GM04503 (cell line): ENCODE measurements around the gene CAP1.
"Not testable (repeated sequence)": the region's sequence is repeated elsewhere in the genome, so short reads cannot be mapped to it uniquely, and the experiment has no call there.

Source experiments
- DNase-seq: peaks from one replicate; pipeline ENCODE4 v3.0.0-alpha.2; 2012; ENCODE audit warnings: low read depth

Gene CAP1

DNA sequence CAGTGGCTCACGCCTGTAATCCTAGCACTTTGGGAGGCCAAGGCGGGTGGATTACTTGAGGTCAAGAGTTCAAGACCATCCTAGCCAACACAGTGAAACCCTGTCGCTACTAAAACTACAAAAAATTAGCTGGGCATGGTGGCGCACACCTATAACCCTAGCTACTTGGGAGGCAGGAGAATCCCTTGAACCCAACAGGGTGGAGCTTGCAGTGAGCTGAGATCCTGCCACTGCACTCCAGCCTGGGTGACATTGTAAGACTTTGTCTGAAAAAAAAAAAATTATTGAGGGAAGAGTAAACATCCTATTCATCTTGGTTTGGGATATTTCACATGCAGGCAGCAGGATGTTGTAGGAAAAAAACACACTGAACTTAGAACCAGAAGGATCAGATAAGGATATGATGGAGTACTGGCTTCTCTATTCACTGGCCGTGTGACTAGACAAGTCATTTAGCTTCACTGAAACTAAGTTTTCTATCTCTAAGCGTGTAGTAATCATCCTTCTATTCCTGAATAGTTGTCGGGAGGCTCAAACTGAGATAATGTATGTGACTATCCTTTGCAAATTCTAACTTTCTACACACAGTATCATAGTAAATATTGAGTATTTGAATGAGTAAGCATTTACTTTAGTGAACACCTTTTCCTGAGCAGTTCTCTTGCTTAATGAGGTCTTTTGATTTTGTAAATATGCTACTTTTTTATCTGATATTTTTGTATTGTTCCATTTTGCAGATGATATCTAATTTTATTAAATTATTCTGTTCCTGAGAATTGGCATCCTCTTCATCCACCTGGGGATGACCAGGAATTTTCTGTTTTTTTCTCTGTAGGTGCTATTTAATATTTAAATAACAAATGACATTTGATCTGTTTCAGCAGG is 18.2 kb downstream of the CAP1 start:
- no peak for DNase-seq

DNA sequence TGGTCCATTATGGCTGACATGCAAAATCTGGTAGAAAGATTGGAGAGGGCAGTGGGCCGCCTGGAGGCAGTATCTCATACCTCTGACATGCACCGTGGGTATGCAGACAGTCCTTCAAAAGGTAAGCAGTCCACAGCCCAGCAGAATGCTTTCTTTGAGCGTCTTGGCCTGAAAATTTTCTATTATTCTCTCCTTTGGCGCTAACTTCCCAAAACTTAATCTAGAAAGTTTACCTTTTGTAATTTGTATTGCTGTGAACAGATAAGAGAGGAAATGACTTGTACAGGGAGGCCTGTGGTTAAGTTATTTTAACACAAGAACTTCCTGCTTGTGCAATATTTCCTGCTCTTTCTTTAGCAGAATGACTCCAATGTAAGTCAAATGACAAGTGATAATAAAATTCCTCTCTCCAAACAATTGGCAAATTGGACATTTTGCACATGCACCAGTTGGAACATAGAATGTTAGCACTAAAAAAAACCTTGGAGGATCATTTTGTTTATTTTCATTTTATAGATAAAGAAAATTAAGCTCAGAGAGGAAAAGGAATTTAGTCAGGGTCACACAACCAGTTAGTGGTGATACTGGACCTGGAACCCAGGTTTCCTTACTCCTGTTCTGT is 18.9 kb downstream of the CAP1 start:
- DNase-seq, result no peak

DNA sequence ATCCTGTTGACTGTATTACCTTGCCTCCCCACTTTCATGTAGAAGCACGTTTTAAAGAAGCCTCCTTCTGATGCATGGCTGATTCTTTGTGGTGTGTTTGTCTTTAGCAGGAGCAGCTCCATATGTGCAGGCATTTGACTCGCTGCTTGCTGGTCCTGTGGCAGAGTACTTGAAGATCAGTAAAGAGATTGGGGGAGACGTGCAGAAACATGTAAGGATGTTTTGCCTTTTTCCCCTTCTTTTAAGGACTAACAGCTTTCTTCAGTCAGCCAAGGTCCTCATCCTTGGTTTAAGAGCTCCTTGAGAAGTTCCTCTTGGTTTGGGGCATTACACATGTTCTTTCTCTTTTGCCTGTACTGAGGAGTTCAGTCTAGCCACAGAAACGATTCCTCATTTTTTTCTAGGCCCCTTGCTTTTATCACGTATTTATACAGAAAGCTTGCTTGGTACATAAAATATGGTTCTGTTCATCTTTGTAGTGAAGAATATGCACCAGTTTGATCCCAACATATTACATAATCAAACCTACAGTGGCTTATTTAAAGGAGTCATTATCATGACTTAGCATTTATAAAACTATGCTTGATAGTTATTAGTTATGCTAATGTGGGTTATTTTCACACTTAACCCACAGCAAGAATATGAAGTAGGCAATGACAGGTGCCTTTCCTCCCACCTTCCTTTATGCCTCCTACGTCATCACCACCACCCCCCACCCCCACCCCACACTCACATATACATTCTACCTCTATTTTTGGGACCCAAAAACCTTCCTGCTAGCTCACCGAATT is 19.6 kb downstream of the CAP1 start:
- DNase-seq, result no peak

DNA sequence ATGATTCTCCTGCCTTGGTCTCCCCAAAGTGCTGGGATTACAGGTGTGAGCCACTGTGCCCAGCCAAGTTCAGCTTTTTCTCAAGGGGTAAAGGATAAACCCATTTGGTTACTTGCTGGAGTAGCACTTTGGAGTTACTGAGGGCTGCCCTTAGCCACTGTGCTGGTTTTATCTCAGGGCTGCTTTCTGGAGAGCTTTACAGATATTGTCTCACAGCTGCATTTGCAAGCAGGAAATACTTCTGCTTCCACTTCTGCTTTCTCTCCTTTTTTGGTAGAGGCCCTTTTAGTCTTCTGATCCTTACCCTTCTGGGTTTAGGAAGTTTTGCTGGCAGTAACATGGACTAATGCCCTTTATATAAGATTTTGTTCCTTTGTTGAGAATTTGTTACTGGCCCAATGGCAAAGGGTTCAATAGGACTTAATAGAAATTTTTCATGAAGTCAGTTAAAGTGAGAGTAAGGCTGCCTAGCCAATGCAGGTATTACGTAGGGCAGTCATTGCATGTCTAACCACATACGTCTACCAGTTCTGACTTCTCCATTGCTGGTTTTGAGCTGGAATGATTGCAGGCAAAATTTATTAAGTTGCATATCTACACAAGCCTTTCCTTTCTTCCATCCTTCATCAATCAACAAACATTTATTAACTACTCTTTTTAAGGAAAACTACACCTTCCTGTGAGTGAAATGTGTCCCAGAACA is 24.4 kb downstream of the CAP1 start:
- no peak for DNase-seq

DNA sequence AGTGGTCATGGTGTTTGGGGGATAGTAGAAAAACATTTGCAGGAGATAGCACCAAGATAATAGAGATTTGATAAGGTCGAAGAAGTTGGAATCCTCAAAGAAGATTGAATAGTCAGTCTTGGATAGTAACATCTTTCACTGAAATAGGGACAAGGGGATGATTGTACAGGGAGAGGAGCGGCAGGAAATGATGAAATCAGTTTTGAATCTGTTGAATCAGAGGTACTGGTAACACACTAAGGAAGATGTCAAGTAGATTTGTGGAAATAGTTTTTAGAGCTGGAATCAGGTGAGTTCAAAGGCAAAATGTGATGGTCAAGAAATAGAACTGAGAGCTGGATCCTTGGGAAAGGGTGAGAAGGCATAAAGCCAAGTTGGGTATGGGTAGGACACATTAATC is 26.5 kb downstream of the CAP1 start:
- DNase-seq, result no peak

DNA sequence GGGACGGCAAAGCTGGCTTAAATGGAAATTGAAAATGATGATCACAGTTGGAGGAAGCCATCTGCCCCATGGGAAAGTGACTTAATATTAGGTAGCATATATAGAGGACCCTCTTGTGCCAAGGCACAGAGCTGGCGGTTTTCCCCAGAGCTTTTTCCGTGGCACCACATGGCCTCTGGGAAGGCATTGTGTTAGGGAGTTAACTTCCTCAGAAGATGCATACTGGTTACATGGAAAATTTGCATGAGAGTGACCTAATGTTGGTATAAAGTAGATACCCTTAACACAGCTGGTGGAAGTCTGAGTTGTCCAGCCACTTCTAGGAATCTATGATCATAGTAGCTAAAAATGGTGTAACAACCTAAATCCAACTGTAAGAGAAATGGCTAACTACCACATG is 27.3 kb downstream of the CAP1 start:
- no peak for DNase-seq

DNA sequence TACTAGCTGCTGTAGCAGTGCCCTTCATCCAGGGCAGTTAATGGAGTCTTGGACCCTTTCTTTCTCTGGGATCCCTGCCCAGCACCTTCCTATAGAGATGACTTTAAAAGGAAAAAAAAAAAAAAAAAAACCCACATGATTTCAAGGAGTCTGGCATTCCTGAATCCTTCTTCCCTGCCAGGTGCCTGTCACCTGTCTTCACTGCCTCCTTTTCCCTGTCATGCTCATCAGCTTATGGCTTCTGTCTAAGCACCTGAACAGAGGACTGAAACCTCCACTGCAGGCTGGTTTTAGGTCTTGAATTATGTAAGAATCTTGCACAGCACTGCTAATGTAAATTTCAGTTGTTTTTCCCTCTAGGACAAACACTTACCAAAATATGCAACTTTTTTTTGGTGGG is 31.6 kb downstream of the CAP1 start:
- DNase-seq, result no peak

DNA sequence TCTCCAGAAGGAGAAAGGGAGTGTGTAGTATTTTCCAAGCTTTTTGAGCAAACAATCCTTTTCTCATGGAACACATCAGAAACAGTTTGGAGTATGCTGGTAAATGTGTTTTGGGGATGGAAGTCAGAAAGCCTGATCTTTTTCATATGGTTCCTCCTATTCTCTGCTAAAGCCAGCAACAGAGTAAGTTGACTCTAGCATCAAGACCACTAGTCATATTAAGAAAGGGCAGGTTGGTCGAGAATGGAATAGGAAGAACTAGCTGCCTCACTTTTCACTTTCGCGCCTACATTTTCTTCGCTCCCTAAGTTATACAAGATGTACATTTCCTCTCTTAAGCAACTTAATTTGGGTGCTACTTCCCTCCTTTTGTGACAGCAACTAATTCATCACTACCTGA is 32.5 kb downstream of the CAP1 start:
- no peak for DNase-seq

DNA sequence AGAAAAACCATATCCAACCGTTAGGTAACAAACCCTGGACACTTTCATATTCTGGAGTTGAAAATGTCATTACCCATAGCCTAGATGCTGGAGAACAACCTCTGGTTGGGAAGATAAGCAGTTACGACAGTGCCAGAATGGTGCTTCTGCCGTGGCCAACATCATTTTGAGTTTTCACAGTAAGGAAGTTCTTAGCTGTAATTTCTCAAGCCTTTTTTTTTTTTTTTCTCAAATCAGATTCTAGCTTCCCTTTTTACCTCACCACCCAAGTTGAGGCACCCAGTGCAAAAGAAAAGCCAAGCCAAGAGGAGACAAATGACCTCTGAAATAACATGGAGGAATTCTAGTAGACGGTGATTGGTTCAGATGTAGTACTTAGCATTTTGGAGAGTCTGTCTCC is 34.7 kb downstream of the CAP1 start:
- DNase-seq, result no peak

DNA sequence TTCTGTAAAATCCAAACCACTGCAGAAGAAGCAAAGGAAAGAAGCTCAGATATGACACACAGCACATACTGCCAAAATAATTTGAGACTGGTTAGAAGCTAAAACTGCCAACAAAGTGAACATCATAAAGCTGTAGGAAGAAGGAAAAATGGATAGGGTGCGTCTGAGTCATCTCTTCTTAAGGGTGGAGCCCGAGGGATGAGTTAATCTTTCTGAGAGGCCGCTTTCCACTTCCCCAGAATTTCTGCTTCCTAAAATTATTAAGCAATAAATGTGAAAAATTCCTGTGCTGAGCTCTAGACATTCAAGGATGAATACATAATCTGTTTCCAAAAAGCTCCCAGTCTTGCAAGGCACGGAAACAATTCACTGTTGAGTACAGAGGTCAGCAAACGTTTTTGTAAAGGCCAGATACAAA is 36.4 kb downstream of the CAP1 start:
- DNase-seq, result peak; percentile 78

DNA sequence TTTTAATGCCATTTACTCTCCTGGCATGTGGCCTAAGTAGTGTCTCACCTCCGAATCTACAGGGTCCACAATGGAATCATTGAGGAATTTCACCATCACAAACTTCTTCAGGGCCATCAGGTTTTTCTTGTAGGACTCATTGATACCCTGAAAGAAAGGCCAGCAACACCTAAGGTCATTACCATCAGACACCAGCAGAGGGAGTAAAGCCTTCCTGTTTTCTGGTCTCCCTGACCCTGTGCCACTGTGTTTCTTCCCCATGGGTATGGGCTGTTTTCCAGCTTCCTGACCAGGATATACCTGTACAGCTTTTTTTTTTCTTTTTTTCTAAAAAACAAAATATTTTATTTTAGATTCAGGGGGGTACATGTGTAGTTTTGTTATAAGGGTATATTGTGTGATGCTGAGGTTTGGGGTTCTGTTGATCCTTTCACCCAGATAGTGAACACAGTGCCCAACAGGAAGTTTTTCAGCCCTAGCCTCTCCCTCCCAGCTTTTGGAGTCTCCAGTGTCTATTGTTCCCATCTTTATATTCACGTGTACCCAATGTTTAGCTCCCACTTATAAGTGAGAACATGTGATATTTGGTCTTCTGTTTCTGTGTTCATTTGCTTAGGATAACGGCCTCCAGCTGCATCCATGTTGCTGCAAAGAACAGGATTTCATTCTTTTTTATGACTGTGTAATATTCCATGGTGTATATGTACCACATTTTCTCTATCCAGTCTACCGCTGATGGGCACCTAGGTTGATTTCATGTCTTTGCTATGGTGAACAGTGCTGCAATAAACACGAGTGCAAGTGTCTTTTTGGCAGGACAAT is 38.2 kb downstream of the CAP1 start:
- no peak for DNase-seq

DNA sequence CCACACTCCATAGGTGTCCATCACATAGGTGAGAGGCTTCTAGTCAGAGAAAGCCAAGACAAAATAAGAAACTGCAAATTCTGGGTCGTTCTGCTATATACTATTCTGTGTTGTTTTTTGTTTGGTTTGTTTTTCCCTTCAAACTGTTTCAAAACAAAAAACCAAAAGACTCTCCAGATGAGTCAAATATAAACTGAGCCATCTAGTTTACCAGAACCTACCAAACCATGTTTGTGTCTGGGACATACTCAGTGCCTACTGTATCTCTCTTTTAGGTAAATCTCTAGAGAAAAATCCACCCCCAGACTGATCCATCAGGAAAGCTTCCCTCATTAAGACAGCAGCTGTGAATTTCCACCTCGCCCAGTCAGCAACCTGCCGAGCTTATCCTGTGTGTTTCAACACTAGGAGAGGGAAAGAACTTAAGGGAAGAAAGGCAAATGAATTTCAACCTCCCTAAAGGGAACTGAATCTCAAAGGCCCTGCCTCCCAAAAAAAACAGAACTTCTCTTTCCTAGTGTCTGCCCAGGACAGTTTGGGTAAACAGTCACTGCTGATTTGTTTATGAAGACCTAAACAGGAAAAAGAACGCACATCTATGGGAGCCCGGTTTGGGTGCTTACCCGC is 39.4 kb downstream of the CAP1 start:
- no peak for DNase-seq

DNA sequence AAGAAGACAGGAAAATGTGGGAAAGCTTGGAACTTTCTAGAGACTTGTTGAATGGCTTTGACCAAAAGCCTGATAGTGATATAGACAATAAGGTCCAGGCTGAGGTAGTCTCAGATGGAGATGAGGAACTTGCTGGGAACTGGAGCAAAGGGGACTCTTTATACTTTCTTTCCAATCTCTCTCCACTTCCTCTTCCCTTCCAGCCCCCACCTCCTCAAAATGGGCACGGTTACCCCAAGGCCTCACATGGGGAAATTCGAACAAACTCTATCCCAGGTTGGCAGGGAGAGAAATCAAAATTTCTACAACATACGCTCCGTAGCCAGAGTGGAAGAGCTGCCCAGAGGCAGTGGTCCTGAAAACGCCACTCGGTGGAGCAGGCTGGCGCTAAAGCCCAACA is 41.3 kb downstream of the CAP1 start:
- no peak for DNase-seq

DNA sequence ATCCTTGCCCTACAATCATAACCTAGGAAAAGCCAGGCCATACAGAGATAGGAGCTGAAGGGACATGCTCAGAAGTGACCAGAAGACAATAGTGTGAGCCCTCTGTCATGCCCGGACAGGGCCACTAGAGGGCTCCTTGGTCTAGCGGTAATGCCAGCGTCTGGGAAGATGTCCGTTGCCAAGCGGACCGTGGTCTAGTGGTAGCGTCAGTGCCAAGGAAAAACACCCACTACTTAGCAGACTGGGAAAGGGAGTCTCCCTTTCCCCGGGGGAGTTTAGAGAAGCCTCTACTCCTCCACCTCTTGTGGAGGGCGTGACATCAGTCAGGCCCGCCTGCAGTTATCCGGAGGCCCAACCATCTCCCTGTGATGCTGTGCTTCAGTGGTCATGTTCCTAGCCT is 44.2 kb downstream of the CAP1 start:
- DNase-seq, result not testable (repeated sequence)

DNA sequence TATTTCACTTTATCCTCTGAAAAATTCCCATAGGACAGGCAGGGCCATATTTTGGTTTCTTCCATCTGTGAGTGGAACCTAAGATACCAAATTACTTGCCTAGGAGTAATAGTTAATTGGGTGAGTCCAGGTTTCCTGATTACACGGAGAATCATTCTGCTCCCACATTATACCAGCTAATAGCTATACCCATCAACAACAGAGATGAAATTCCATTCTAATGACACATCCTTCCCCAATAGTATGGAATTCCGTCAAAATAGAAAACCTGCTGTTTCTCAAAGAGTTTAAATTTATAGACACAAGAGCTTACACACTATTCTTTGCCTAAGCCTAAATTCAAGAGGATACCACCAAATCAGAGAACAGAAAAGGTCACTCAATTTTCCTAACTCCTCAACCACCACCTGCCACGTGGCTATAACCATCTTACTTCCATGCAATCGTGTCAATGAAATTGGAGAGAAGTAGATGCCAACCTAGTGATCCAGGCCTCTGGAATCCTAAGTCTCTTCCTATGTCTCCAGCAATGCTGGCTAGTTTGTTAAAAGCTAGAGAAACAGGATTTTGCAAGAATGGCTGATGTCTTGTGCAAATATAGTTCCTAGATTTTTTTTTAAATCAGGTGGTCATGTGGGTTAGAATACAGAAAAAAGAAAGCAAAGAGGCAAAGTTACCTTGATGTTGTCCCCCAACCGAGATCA is 50.3 kb downstream of the CAP1 start:
- DNase-seq, result no peak

DNA sequence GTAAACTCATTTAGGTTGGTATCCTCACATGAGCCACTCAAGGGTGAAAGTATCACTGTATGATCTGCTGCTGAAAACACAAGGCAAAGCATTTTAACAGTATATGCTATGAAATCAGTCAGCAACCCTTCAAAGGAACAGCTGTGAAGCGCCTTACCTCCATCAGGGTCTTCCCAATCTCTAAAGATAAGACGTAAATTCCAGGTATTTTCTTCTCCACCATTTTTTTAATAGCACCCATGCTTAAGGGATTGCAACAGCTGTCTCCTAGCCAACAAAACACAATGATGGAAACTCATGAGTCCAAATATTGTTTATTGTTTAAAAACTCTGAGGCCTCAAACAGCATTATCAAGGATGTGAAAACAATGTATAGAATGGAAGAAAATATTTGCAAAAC is 51.7 kb downstream of the CAP1 start:
- DNase-seq, result no peak

DNA sequence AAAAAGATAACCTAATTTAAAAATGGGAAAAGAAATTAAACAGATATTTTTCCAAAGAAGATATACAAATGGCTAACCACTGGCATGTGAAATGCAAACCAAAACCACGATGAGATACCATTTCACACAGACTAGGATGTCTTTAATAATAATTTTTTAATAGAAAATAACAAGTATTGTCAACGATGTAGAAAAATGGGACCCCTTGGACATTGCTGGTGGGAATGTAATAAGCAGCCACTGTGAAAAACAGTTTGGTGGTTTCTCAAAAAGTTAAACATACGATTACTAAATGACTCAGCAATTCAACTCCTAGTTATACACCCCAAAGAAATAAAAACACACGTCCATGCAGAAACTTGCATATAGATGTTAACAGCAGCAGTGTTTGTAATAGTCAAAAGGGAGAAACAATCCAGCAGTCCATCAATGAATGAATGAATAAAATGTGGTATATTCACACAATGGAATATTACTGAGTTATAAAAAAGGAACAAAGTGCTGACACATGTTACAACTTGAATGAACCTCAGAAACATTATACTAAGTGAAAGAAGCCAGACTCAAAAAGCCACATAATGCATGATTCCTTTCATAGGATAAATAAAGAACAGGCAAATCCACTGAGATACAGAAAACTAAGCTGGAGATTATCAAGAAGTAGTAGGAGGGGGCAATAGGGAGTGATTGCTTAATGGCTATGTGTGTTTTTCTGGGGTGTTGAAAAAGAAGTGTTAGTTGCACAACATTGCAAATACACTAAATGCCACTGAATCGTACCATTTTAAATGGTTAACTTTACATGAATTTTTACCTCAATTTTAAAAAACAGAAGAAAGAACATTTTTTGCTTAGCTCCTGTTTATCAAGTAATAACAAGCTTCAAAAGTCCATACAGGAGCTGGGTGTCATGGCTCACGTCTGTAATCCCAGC is 52.4 kb downstream of the CAP1 start:
- DNase-seq, result no peak

DNA sequence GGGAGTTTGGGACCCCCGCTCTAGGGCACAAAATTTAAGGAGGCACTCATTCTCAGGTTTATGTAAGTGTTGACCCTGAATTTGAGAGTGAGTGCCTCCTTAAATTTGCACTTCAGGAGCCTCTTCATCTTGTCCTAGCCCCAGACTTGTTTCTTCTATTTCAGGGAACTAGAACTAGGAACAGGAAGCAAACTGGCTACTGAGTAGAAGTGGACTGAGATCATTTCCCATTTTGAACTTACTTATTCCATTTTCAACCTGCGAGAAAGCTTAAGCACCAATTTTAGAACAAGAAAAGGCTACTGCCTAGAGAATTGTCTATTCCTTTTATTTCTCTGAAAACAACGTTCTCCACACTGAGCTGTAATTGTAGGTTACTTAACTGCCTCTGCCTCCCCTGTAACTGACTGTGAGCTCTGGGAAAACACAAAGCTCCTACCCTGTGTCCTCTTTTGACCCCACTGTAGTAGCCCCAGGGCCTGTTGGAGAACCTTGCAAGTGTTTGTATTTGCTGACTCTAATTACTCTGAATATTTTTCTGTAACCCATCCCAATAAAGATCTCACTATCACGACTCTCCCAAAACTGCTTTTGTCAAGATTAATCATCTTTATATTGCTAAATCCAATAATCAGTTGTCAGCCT is 54.1 kb downstream of the CAP1 start:
- DNase-seq, result no peak

DNA sequence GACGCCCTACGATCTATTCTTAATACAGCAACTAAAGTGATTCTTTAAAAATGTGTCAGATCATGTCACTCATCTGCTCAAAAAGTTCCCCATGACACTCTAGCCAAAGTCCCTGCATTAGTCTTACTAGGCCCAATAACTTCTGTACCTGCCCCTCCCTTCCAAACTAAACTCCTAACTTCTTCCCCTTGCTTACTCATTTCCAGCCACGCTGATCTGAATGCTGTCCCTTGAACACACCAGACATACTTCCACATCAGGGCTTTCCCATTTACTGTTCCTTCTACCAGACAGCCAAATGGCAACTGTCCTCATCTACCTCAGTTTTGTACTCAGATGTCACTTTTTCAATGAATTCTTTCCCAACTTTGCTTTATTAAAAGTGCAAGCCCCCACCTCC is 55.3 kb downstream of the CAP1 start:
- DNase-seq, result no peak
